ENCODE measurements around the gene ITPKA. TPM values are rescaled to one million over a fixed set of nuclear protein-coding genes. Genes with fewer than 3 reads are reported as not detected.
"Not testable (repeated sequence)": the region's sequence is repeated elsewhere in the genome, so short reads cannot be mapped to it uniquely, and the experiment has no call there.

Gene ITPKA
- total RNA-seq, 3 donors from 2014 or later, result 0.15 TPM; not detected in 2

GRCh38 chr15:41465822-41466421, 27.8 kb upstream of the ITPKA start:
- Histone ChIP-seq H3K36me3 (no peaks in the 10 kb centered on the region), H3K4me3 (no peak overlapping the region), H3K9me3 (no peaks in the 10 kb centered on the region), H3K4me1 (no peaks in the 10 kb centered on the region), H3K27ac (no peak overlapping the region), H3K27me3 (no peaks in the 10 kb centered on the region)
- no peak for DNase-seq (ENCODE audit: low spot score in 2 of 2)
- TF ChIP-seq CTCF (IDR thresholded peaks at IDR 0.05), result peak; percentile 25 to 75 (median 69)
- TF ChIP-seq POLR2AphosphoS5 (IDR thresholded peaks at IDR 0.05), result no peak
- intact Hi-C loops (cut with DNase I; ENCODE audit: low total_unique reads), result no loop called here

GRCh38 chr15:41466711-41467110, 27.0 kb upstream of the ITPKA start:
- H3K36me3 ChIP-seq, result no peaks in the 10 kb centered on the region
- TF ChIP-seq POLR2AphosphoS5 (IDR thresholded peaks at IDR 0.05) (no peak), CTCF (IDR thresholded peaks at IDR 0.05) (no peak), POLR2A (IDR thresholded peaks at IDR 0.05) (no peak)
- no peaks in the 10 kb centered on the region for H3K27me3 ChIP-seq
- H3K27ac ChIP-seq, result no peak overlapping the region
- H3K9me3 ChIP-seq, result no peaks in the 10 kb centered on the region
- DNase-seq (ENCODE audit: low spot score in 2 of 2), result no peak
- no peak overlapping the region for H3K4me3 ChIP-seq
- no peaks in the 10 kb centered on the region for H3K4me1 ChIP-seq
- intact Hi-C loops (cut with DNase I; ENCODE audit: low total_unique reads), result no loop called here

- H3K36me3 ChIP-seq; H3K9me3 ChIP-seq; H3K4me1 ChIP-seq; intact Hi-C loops (cut with DNase I; ENCODE audit: low total_unique reads); DNase-seq (ENCODE audit: low spot score in 2 of 2); H3K27me3 ChIP-seq; H3K4me3 ChIP-seq; H3K27ac ChIP-seq: not testable (repeated sequence)
These were observed 24.0 kb upstream of the ITPKA start for GRCh38 chr15:41469644-41470043.

- Histone ChIP-seq H3K4me3 (no peak overlapping the region), H3K9me3 (no peaks in the 10 kb centered on the region), H3K27ac (no peak overlapping the region), H3K27me3 (no peaks in the 10 kb centered on the region), H3K4me1 (no peaks in the 10 kb centered on the region), H3K36me3 (peaks cover 11% of the 10 kb centered on the region)
- DNase-seq (ENCODE audit: low spot score in 2 of 2), result no peak
- TF ChIP-seq POLR2AphosphoS5 (IDR thresholded peaks at IDR 0.05) (no peak), POLR2A (IDR thresholded peaks at IDR 0.05) (no peak), CTCF (IDR thresholded peaks at IDR 0.05) (no peak)
- intact Hi-C loops (cut with DNase I; ENCODE audit: low total_unique reads), result no loop called here
These were observed 20.3 kb upstream of the ITPKA start for GRCh38 chr15:41473418-41473817.

- no peaks in the 10 kb centered on the region for H3K27me3 ChIP-seq
- DNase-seq (ENCODE audit: low spot score in 2 of 2), result no peak
- TF ChIP-seq CTCF (IDR thresholded peaks at IDR 0.05), result no peak
- no peak for TF ChIP-seq POLR2A (IDR thresholded peaks at IDR 0.05)
- TF ChIP-seq POLR2AphosphoS5 (IDR thresholded peaks at IDR 0.05), result no peak
- H3K9me3 ChIP-seq, result no peaks in the 10 kb centered on the region
- no peaks in the 10 kb centered on the region for H3K4me1 ChIP-seq
- H3K36me3 ChIP-seq, result peaks cover 11% of the 10 kb centered on the region
- intact Hi-C loops (cut with DNase I; ENCODE audit: low total_unique reads), result no loop called here
- no peak overlapping the region for H3K4me3 ChIP-seq
- peak overlapping the region; percentile 70 to 74 for H3K27ac ChIP-seq
These were observed 19.2 kb upstream of the ITPKA start for GRCh38 chr15:41474436-41474835.

- peak in 1 of 2 donors; percentile 28 for DNase-seq (ENCODE audit: low spot score in 2 of 2)
- H3K36me3 ChIP-seq, result peaks cover 11% of the 10 kb centered on the region
- H3K9me3 ChIP-seq, result no peaks in the 10 kb centered on the region
- H3K4me3 ChIP-seq, result no peak overlapping the region
- peak overlapping the region; percentile 70 to 74 for H3K27ac ChIP-seq
- no peaks in the 10 kb centered on the region for H3K4me1 ChIP-seq
- TF ChIP-seq POLR2A (IDR thresholded peaks at IDR 0.05) (no peak), POLR2AphosphoS5 (IDR thresholded peaks at IDR 0.05) (no peak), CTCF (IDR thresholded peaks at IDR 0.05) (no peak)
- H3K27me3 ChIP-seq, result no peaks in the 10 kb centered on the region
- intact Hi-C loops (cut with DNase I; ENCODE audit: low total_unique reads), result no loop called here
These were observed 18.7 kb upstream of the ITPKA start for GRCh38 chr15:41474941-41475340.

Measured in breast epithelium (tissue), 4 donors.